Muscle layer of colon (tissue), 2 donors: Measurements from ENCODE around the gene AGAP4.
"Not testable (repeated sequence)": the region's sequence is repeated elsewhere in the genome, so short reads cannot be mapped to it uniquely, and the experiment has no call there.

ENCODE experiments used
- H3K27ac ChIP-seq: one replicate; pipeline ENCODE4 v1.7.0; 2013; ENCODE audit warnings: low read depth, mild to moderate bottlenecking, low read length, moderate library complexity
- H3K27me3 ChIP-seq, 2 donors: one replicate each; pipeline ENCODE4 v1.7.0; 2013; ENCODE audit warnings: low read length in 2 of 2, mild to moderate bottlenecking in 2 of 2; ENCODE audit not compliant: insufficient read depth in 2 of 2, control insufficient read depth in 1 of 2
- H3K36me3 ChIP-seq: one replicate; pipeline ENCODE4 v1.7.0; 2013; ENCODE audit warnings: mild to moderate bottlenecking, low read length; ENCODE audit not compliant: insufficient read depth
- H3K4me1 ChIP-seq: one replicate; pipeline ENCODE4 v1.7.0; 2013; ENCODE audit warnings: mild to moderate bottlenecking, low read length; ENCODE audit not compliant: insufficient read depth
- H3K4me3 ChIP-seq, 2 donors: one replicate each; pipeline ENCODE4 v1.7.0; 2013; ENCODE audit warnings: low read length in 2 of 2, low read depth in 1 of 2, mild to moderate bottlenecking in 1 of 2, moderate library complexity in 1 of 2
- H3K9ac ChIP-seq: one replicate; pipeline ENCODE4 v1.7.0; 2013; ENCODE audit warnings: low read length
- H3K9me3 ChIP-seq: one replicate; pipeline ENCODE4 v1.7.0; 2013; ENCODE audit warnings: mild to moderate bottlenecking, low read length
- donor health status: abdominal sarcoma.
- donor health status: Adenocarcinoma of cecum.

The AGAP4 gene

GRCh38 chr10:45817912-45818311 is 29.4 kb downstream of the AGAP4 start:
- no peaks in the 10 kb centered on the region for H3K9me3 ChIP-seq

GRCh38 chr10:45817130-45817859 is 30.0 kb downstream of the AGAP4 start:
- Histone ChIP-seq H3K27me3 (no peaks in the 10 kb centered on the region), H3K9ac (no peak overlapping the region), H3K4me3 (no peak overlapping the region), H3K36me3 (no peaks in the 10 kb centered on the region), H3K4me1 (no peaks in the 10 kb centered on the region), H3K27ac (no peak overlapping the region), H3K9me3 (no peaks in the 10 kb centered on the region)

More at GRCh38 chr10:45817912-45818311, 29.4 kb downstream of the AGAP4 start:
- Histone ChIP-seq H3K4me3 (no peak overlapping the region), H3K36me3 (no peaks in the 10 kb centered on the region), H3K27me3 (no peaks in the 10 kb centered on the region), H3K4me1 (no peaks in the 10 kb centered on the region), H3K9ac (no peak overlapping the region), H3K27ac (no peak overlapping the region)

- not testable (repeated sequence) for H3K36me3 ChIP-seq, H3K4me1 ChIP-seq, H3K27me3 ChIP-seq, H3K9me3 ChIP-seq, H3K9ac ChIP-seq, H3K4me3 ChIP-seq, H3K27ac ChIP-seq
These were observed 33.2 kb downstream of the AGAP4 start for GRCh38 chr10:45814146-45814545.

- not testable (repeated sequence) for H3K9me3 ChIP-seq, H3K9ac ChIP-seq, H3K4me1 ChIP-seq, H3K27me3 ChIP-seq, H3K36me3 ChIP-seq, H3K4me3 ChIP-seq, H3K27ac ChIP-seq
These were observed 34.3 kb downstream of the AGAP4 start for GRCh38 chr10:45812959-45813358.

- Histone ChIP-seq H3K4me1 (no peaks in the 10 kb centered on the region), H3K9ac (no peak overlapping the region), H3K9me3 (no peaks in the 10 kb centered on the region), H3K27me3 (no peaks in the 10 kb centered on the region), H3K36me3 (no peaks in the 10 kb centered on the region), H3K4me3 (no peak overlapping the region), H3K27ac (no peak overlapping the region)
These were observed 36.2 kb downstream of the AGAP4 start for GRCh38 chr10:45811075-45811474.

- H3K9me3 ChIP-seq = no peaks in the 10 kb centered on the region
- no peaks in the 10 kb centered on the region for H3K36me3 ChIP-seq
- H3K9ac ChIP-seq = no peak overlapping the region
- H3K27me3 ChIP-seq = no peaks in the 10 kb centered on the region
- no peak overlapping the region for H3K27ac ChIP-seq
- no peak overlapping the region for H3K4me3 ChIP-seq
- H3K4me1 ChIP-seq = no peaks in the 10 kb centered on the region
These were observed 37.5 kb downstream of the AGAP4 start for GRCh38 chr10:45809837-45810236.

- not testable (repeated sequence) for H3K4me3 ChIP-seq, H3K27me3 ChIP-seq, H3K27ac ChIP-seq, H3K4me1 ChIP-seq, H3K9ac ChIP-seq, H3K36me3 ChIP-seq, H3K9me3 ChIP-seq
These were observed 42.3 kb downstream of the AGAP4 start for GRCh38 chr10:45804996-45805395.

- H3K9ac ChIP-seq, H3K9me3 ChIP-seq, H3K27ac ChIP-seq, H3K4me3 ChIP-seq, H3K36me3 ChIP-seq, H3K4me1 ChIP-seq, H3K27me3 ChIP-seq: not testable (repeated sequence)
These were observed 44.0 kb downstream of the AGAP4 start for GRCh38 chr10:45803060-45804010.

GRCh38 chr10:45794761-45795160 is 52.5 kb downstream of the AGAP4 start:
- not testable (repeated sequence) for H3K9ac ChIP-seq, H3K9me3 ChIP-seq, H3K4me1 ChIP-seq, H3K4me3 ChIP-seq, H3K36me3 ChIP-seq, H3K27me3 ChIP-seq, H3K27ac ChIP-seq

GRCh38 chr10:45790694-45791426 is 56.4 kb downstream of the AGAP4 start:
- not testable (repeated sequence) for H3K27ac ChIP-seq, H3K9ac ChIP-seq, H3K9me3 ChIP-seq, H3K4me3 ChIP-seq, H3K36me3 ChIP-seq, H3K4me1 ChIP-seq, H3K27me3 ChIP-seq

GRCh38 chr10:45789991-45790390 is 57.3 kb downstream of the AGAP4 start:
- H3K4me1 ChIP-seq = not testable (repeated sequence)

More at GRCh38 chr10:45789991-45790390, 57.3 kb downstream of the AGAP4 start:
- not testable (repeated sequence) for H3K9me3 ChIP-seq, H3K4me3 ChIP-seq, H3K9ac ChIP-seq, H3K36me3 ChIP-seq, H3K27ac ChIP-seq, H3K27me3 ChIP-seq
